CD4-positive, alpha-beta memory T cell (primary cell): Measurements from ENCODE around the gene RARS2. TPM values are rescaled to one million over a fixed set of nuclear protein-coding genes. Genes with fewer than 3 reads are reported as not detected.

ENCODE experiments used
- CTCF ChIA-PET: fragments of 350-600 bp; sonication (Branson Sonifier 250); formaldehyde crosslinking; loops from one replicate; lab custom pipeline; 2021; ENCODE audit warnings: inconsistent platforms; ENCODE audit not compliant: partially characterized antibody; lab: Charles Lee
- POLR2A ChIA-PET: fragments of 350-600 bp; sonication (Branson Sonifier 250); formaldehyde crosslinking; loops from one replicate; lab custom pipeline; 2021; ENCODE audit not compliant: partially characterized antibody; lab: Charles Lee
- DNase-seq, 5 donors: peaks; one replicate each; pipeline versions ENCODE4 v3.0.0 to v3.0.0-alpha.2; 2020 to 2022; ENCODE audit warnings: mixed read lengths in 1 of 5
- H3K27ac ChIP-seq: one replicate; pipeline ENCODE4 v1.7.0; 2013; ENCODE audit warnings: low read depth, low read length
- H3K27me3 ChIP-seq: 2 replicates; pipeline ENCODE4 v1.7.0; 2013; ENCODE audit warnings: mild to moderate bottlenecking, low read length, moderate library complexity; ENCODE audit not compliant: insufficient read depth
- H3K36me3 ChIP-seq: 2 replicates; pipeline ENCODE4 v1.7.0; 2013; ENCODE audit warnings: mild to moderate bottlenecking, low read length, moderate library complexity; ENCODE audit not compliant: insufficient read depth
- H3K4me1 ChIP-seq: 2 replicates; pipeline ENCODE4 v1.7.0; 2013; ENCODE audit warnings: mild to moderate bottlenecking, low read length, moderate library complexity; ENCODE audit not compliant: insufficient read depth
- H3K4me3 ChIP-seq, 2 donors: one replicate each; pipeline ENCODE4 v1.7.0; 2013; ENCODE audit warnings: low read length in 2 of 2, mild to moderate bottlenecking in 1 of 2
- H3K9me3 ChIP-seq, 2 donors: one replicate each; pipeline ENCODE4 v1.7.0; 2013; ENCODE audit warnings: low read length in 2 of 2, control low read depth in 1 of 2; ENCODE audit not compliant: control insufficient read depth in 1 of 2
- H3K27ac Mint-ChIP-seq, 7 donors: one replicate each; pipeline ENCODE4 v1.8.0; 2020 to 2021; ENCODE audit warnings: mixed read lengths in 7 of 7, mild to moderate bottlenecking in 6 of 7, inconsistent platforms in 3 of 7, moderate library complexity in 3 of 7
- H3K27me3 Mint-ChIP-seq, 2 donors: one replicate each; pipeline ENCODE4 v1.8.0; 2020 to 2021; ENCODE audit warnings: mixed read lengths in 2 of 2
- H3K36me3 Mint-ChIP-seq, 2 donors: one replicate each; pipeline ENCODE4 v1.8.0; 2020 to 2021; ENCODE audit warnings: mixed read lengths in 2 of 2, inconsistent platforms in 1 of 2, mild to moderate bottlenecking in 1 of 2
- H3K4me1 Mint-ChIP-seq, 4 donors: one replicate each; pipeline ENCODE4 v1.8.0; 2020 to 2021; ENCODE audit warnings: mixed read lengths in 4 of 4, mild to moderate bottlenecking in 1 of 4
- H3K4me3 Mint-ChIP-seq, 8 donors: one replicate each; pipeline ENCODE4 v1.8.0; 2020 to 2021; ENCODE audit warnings: mixed read lengths in 8 of 8, mild to moderate bottlenecking in 7 of 8, moderate library complexity in 6 of 8, inconsistent platforms in 3 of 8
- H3K9me3 Mint-ChIP-seq, 8 donors: one replicate each; pipeline ENCODE4 v1.8.0; 2020 to 2021; ENCODE audit warnings: mixed read lengths in 8 of 8, mild to moderate bottlenecking in 5 of 8, inconsistent platforms in 3 of 8, moderate library complexity in 1 of 8
- intact Hi-C: fragments of 100-400 bp; cut with micrococcal nuclease; formaldehyde crosslinking; loops from one replicate; pipeline ENCODE4 v1.15.1; 2023
- polyA plus RNA-seq, 2 donors: library from polyadenylated mRNA; unstranded; fragments of 300-500 nt; fragmentation: Illumina TruSeq; gene quantifications; one replicate each; pipeline ENCODE4 v1.2.3, GENCODE V29; 2021
- total RNA-seq, 2 experiments: library from RNA; stranded (reverse); gene quantifications; one replicate each; pipeline ENCODE4 v1.2.3, GENCODE V29; 2021

RARS2 gene, protein sequence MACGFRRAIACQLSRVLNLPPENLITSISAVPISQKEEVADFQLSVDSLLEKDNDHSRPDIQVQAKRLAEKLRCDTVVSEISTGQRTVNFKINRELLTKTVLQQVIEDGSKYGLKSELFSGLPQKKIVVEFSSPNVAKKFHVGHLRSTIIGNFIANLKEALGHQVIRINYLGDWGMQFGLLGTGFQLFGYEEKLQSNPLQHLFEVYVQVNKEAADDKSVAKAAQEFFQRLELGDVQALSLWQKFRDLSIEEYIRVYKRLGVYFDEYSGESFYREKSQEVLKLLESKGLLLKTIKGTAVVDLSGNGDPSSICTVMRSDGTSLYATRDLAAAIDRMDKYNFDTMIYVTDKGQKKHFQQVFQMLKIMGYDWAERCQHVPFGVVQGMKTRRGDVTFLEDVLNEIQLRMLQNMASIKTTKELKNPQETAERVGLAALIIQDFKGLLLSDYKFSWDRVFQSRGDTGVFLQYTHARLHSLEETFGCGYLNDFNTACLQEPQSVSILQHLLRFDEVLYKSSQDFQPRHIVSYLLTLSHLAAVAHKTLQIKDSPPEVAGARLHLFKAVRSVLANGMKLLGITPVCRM
- total RNA-seq: 10 to 100 TPM; 38.8 to 39.3 TPM
- polyA plus RNA-seq: 10 to 100 TPM; 34.7 to 38.4 TPM

DNA sequence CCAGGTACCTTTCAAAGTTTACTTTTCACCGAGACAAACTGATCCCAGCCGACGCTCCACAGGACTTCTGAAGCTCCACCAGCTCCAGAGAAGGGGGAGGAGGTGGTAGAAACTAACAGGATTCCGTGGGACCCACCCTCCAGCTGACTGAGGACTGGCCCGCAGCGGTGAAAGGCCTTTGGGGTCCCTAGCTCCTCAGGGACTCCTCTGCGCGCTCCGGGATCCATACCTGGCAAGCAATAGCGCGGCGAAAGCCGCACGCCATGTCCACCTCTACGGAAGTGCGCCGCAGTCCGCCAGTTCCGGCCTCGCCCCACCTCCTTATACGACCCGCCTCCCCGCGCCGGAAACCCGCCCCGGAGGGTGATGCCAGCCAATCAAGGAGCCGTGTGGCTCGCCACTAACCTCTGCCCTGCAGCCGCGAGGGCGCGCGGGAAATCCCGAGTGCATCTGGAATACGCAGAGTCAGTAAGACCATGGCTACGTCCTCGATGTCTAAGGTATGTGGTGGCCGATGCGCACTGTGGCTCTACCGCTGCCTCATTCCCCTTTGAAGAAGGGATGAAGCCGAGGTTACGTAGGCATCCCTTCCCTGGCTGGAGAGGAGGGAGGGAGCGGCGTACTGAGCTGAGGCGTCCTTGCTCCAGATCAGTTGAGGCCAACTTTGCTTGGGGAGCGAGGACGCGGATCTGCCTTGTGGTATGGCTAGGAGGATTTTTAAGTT lies at the start of gene RARS2, which contains the start of gene ORC3:
Gene RARS2, minus strand, starts transcription at position 295 of the 724 bp plus-strand sequence. Its CDS starts 30 bp downstream, at position 265.
Gene ORC3, plus strand, starts transcription at position 443 of the 724 bp plus-strand sequence. Its CDS starts 34 bp downstream, at position 477.
- H3K27me3 ChIP-seq: no peaks in the 10 kb centered on the region
- H3K4me1 ChIP-seq: peaks cover 50% of the 10 kb centered on the region
- peak within 1 kb of the TSS; percentile 84 for H3K27ac ChIP-seq
- peaks cover under 1% of the 10 kb centered on the region for H3K36me3 ChIP-seq
- ChIA-PET POLR2A (interaction anchor here (0.6 to 3.3 kb wide), 22 partner anchors 15 to 1491 kb away, joined by 3 to 25 read pairs (median 4); partner anchors contain the start of genes AKIRIN2, CFAP206, PNRC1 and SLC35A1), CTCF (interaction anchor here (1.2 to 1.4 kb wide), 2 partner anchors 24 to 242 kb away, joined by 4 read pairs; no protein-coding TSS in a partner anchor)
- DNase-seq: peak; percentile 91 to 95 (median 93)
- H3K4me3 Mint-ChIP-seq: peak within 1 kb of the TSS; percentile 94 to 97 (median 96)
- H3K9me3 Mint-ChIP-seq: no peaks in the 10 kb centered on the region
- H3K36me3 Mint-ChIP-seq: peaks cover 8 to 36% of the 10 kb centered on the region in 2 donors
- H3K9me3 ChIP-seq: no peaks in the 10 kb centered on the region
- H3K27ac Mint-ChIP-seq: peak within 1 kb of the TSS; percentile 87 to 98 (median 95)
- intact Hi-C loops: loop anchor here (1.0 to 5.0 kb wide), 5 partner anchors 112 to 438 kb away; partner anchors contain the start of genes AKIRIN2 and SMIM8
- no peaks in the 10 kb centered on the region for H3K27me3 Mint-ChIP-seq
- H3K4me3 ChIP-seq: peak within 1 kb of the TSS; percentile 80 to 97
- H3K4me1 Mint-ChIP-seq: peaks cover 45 to 75% (median 57%) of the 10 kb centered on the region in 4 donors

DNA sequence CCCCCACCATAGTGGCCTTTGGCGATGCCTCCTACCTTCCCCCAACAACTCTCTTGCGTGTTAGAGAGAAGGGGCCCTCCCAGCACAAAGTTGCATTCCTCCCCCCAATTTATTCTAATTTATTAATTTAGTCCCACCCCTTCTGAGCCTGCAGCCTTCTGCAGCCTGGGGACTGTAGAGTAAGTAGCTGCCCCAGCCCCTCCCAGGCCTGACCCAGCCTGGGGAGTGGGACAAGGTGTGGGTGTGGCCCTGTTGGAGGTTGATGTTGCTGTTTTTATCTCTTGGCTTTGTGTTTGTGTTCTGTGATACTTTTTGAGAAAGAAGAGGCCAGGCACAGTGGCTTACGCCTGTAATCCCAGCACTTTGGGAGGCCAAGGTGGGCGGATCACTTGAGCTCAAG lies 49.6 kb upstream of the RARS2 start:
- intact Hi-C loops: no loop called here

DNA sequence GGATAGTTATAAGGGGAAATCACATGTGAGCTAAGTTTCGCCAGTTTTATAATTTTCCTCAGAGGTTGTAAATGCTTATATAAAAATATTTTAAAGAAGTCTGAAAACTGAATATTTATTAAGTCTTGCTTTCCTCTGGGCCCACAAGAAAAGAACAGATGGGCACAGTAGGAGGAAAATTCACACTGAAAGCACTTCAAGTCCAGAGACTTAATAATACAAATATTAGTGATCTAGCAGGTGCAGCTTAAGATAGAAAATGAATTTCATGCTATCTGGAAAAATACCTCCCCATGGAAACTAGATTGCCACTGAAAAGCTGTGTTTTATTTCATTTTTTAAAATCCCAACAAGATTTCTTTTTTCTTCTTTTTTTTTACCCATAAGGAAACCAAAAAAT lies 47.3 kb upstream of the RARS2 start:
- peaks cover 45 to 51% of the 10 kb centered on the region in 2 donors for H3K36me3 Mint-ChIP-seq

More for the DNA sequence above, 49.6 kb upstream of the RARS2 start:
- Mint-ChIP-seq H3K27me3 (no peaks in the 10 kb centered on the region), H3K9me3 (no peaks in the 10 kb centered on the region), H3K4me3 (no peak overlapping the region), H3K27ac (no peak overlapping the region), H3K36me3 (peaks cover 35 to 43% of the 10 kb centered on the region in 2 donors), H3K4me1 (peaks cover 0 to 6% (median 3%) of the 10 kb centered on the region in 4 donors)
- Histone ChIP-seq H3K27ac (no peak overlapping the region), H3K4me1 (no peaks in the 10 kb centered on the region), H3K36me3 (peaks cover 8% of the 10 kb centered on the region), H3K27me3 (no peaks in the 10 kb centered on the region), H3K9me3 (no peaks in the 10 kb centered on the region), H3K4me3 (no peak overlapping the region)
- ChIA-PET POLR2A (no interaction called here), CTCF (interaction anchor here (1.4 kb wide), 1 partner anchor 18 kb away, joined by 4 read pairs; no protein-coding TSS in a partner anchor)
- no peak for DNase-seq

DNA sequence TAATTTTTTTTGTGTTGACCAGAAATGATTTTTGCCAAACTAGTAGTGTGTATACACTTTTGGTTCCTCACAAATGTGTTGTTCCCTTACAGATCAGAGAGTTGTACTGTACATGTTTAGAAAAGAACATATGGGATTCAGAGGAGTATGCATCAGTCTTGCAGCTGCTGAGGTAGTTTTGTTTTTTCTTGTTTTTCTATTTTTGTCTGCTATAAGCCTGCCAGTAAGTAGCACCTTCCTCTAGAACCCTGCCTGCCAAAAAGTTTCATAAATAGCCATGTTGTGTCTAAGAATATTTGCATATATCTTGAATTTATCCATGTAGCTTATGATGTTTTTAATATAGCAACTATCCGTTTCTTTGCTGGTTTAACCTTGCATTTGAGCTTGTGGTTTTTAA lies 46.5 kb upstream of the RARS2 start:
- ChIA-PET CTCF (interaction anchor here (0.6 kb wide), 1 partner anchor 196 kb away, joined by 3 read pairs; no protein-coding TSS in a partner anchor), POLR2A (no interaction called here)
- Histone ChIP-seq H3K4me3 (no peak overlapping the region), H3K9me3 (no peaks in the 10 kb centered on the region), H3K4me1 (no peaks in the 10 kb centered on the region), H3K27me3 (no peaks in the 10 kb centered on the region), H3K27ac (no peak overlapping the region), H3K36me3 (peaks cover 8% of the 10 kb centered on the region)
- Mint-ChIP-seq H3K27ac (peak overlapping the region in 1 of 7 donors; percentile 32), H3K9me3 (no peaks in the 10 kb centered on the region), H3K4me1 (peaks cover 0 to 3% (median 0%) of the 10 kb centered on the region in 4 donors), H3K36me3 (peaks cover 44 to 51% of the 10 kb centered on the region in 2 donors), H3K27me3 (no peaks in the 10 kb centered on the region), H3K4me3 (no peak overlapping the region)
- intact Hi-C loops: no loop called here
- DNase-seq: no peak

More for the DNA sequence above, 47.3 kb upstream of the RARS2 start:
- H3K27ac ChIP-seq: no peak overlapping the region
- no peak for DNase-seq
- H3K4me1 ChIP-seq: no peaks in the 10 kb centered on the region
- intact Hi-C loops: no loop called here
- H3K9me3 ChIP-seq: no peaks in the 10 kb centered on the region
- no peak overlapping the region for H3K27ac Mint-ChIP-seq
- H3K36me3 ChIP-seq: peaks cover 8% of the 10 kb centered on the region
- no peak overlapping the region for H3K4me3 Mint-ChIP-seq
- no peaks in the 10 kb centered on the region for H3K27me3 Mint-ChIP-seq
- no peaks in the 10 kb centered on the region for H3K27me3 ChIP-seq
- ChIA-PET CTCF (no interaction called here), POLR2A (no interaction called here)
- no peaks in the 10 kb centered on the region for H3K9me3 Mint-ChIP-seq
- peaks cover 0 to 3% (median 0%) of the 10 kb centered on the region in 4 donors for H3K4me1 Mint-ChIP-seq
- no peak overlapping the region for H3K4me3 ChIP-seq

DNA sequence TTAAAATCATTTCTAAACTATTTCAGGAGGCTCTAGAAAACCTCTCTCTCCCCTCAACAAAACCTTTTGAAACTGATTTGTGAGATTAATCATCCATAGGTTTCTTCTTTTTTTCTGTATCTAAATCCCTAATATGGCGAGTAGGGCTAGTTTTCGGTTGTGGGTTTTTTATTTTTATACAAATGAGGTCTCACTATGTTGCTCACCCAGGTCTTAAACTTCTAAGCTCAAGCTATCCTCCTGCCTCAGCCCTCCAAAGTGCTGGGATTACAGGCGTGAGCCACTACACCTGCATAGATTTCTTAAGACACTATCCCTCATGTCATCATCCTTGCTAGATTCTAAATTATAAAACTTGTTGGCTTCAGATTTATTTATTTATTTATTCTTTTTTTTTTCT lies 44.1 kb upstream of the RARS2 start:
- Histone ChIP-seq H3K36me3 (peaks cover 8% of the 10 kb centered on the region), H3K27ac (no peak overlapping the region), H3K9me3 (no peaks in the 10 kb centered on the region), H3K27me3 (no peaks in the 10 kb centered on the region), H3K4me1 (no peaks in the 10 kb centered on the region), H3K4me3 (no peak overlapping the region)
- Mint-ChIP-seq H3K4me1 (peaks cover 0 to 3% (median 0%) of the 10 kb centered on the region in 4 donors), H3K9me3 (no peaks in the 10 kb centered on the region), H3K27ac (no peak overlapping the region), H3K4me3 (no peak overlapping the region), H3K36me3 (peaks cover 47 to 54% of the 10 kb centered on the region in 2 donors), H3K27me3 (no peaks in the 10 kb centered on the region)
- DNase-seq: no peak
- intact Hi-C loops: no loop called here
- ChIA-PET POLR2A (no interaction called here), CTCF (no interaction called here)

DNA sequence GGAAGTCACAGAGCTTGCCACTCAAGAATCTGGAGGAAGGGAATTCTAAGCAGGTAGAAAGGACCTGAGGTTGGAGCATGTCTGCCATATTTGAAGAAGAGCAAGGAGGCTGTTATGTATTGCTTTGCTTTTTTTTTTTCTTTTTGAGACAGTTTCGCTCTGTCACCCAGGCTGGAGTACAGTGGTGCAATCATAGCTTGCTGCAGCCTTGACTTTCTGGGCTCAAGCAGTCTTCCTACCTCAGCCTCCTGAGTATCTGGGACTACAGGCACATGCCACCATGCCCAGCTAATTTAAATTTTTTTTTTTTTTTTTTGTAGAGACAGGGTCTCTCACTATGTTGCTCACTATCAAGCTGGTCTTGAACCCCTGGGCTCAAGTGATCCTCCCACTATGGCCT lies 41.0 kb upstream of the RARS2 start:
- Mint-ChIP-seq H3K27me3 (no peaks in the 10 kb centered on the region), H3K4me1 (peaks cover 0 to 2% (median 0%) of the 10 kb centered on the region in 4 donors), H3K4me3 (peak overlapping the region in 1 of 8 donors; percentile 58), H3K36me3 (peaks cover 40 to 46% of the 10 kb centered on the region in 2 donors), H3K9me3 (no peaks in the 10 kb centered on the region), H3K27ac (no peak overlapping the region)
- no peak overlapping the region for H3K27ac ChIP-seq
- H3K36me3 ChIP-seq: peaks cover 4% of the 10 kb centered on the region
- no peak for DNase-seq
- H3K27me3 ChIP-seq: no peaks in the 10 kb centered on the region
- no peaks in the 10 kb centered on the region for H3K4me1 ChIP-seq
- intact Hi-C loops: no loop called here
- no peaks in the 10 kb centered on the region for H3K9me3 ChIP-seq
- POLR2A ChIA-PET: interaction anchor here (0.6 kb wide), 1 partner anchor 23 kb away, joined by 3 read pairs; no protein-coding TSS in a partner anchor
- CTCF ChIA-PET: no interaction called here
- no peak overlapping the region for H3K4me3 ChIP-seq
